Esophagus squamous epithelium (tissue), 4 donors: ENCODE data around the gene FXYD5.

Source experiments
- CTCF ChIP-seq, 6 experiments: fragments of 450-650 bp in 4 of 6; fragments of 200-600 bp in 2 of 6; sonication (generic) in 2 of 6; IDR thresholded peaks; one replicate each; pipeline ENCODE4 v1.5.1; 2016 to 2019; ENCODE audit warnings: antibody characterized with exemption in 6 of 6, mild to moderate bottlenecking in 4 of 6, moderate library complexity in 4 of 6
- POLR2A ChIP-seq, 4 donors: fragments of 450-650 bp; IDR thresholded peaks; one replicate each; pipeline ENCODE4 v1.6.1; 2017; ENCODE audit warnings: antibody characterized with exemption in 4 of 4, mild to moderate bottlenecking in 4 of 4, moderate library complexity in 3 of 4

- TF ChIP-seq POLR2A (IDR thresholded peaks at IDR 0.05) = no peak
- TF ChIP-seq CTCF (IDR thresholded peaks at IDR 0.05) = no peak
Observed at GRCh38 chr19:35117116-35117515, 37.4 kb upstream of the FXYD5 start.
